GM12878 (cell line): Measurements from ENCODE around the gene ACSF3. TPM values are rescaled to one million over a fixed set of nuclear protein-coding genes. Genes with fewer than 3 reads are reported as not detected.
"Not testable (repeated sequence)": the region's sequence is repeated elsewhere in the genome, so short reads cannot be mapped to it uniquely, and the experiment has no call there.

Source experiments
- ATAC-seq: fragments of 200-7000 bp; cut with Tn5 transposase; 3 replicates; pipeline ENCODE4 v1.9.1; 2020; ENCODE audit warnings: mild to moderate bottlenecking, moderate library complexity
- BruUV-seq: library from RNA; stranded (reverse); fragments of 400-500 nt; replicated peaks from 2 replicates; lab custom pipeline; 2021; lab: Mats Ljungman, UMichigan
- CTCF ChIA-PET: fragments of 300-600 bp; sonication (Branson Sonifier 250); formaldehyde crosslinking; extraction: SDS; loops from one replicate; lab custom pipeline; 2021; ENCODE audit warnings: inconsistent platforms; lab: Yijun Ruan, JAX
- POLR2A ChIA-PET: fragments of 350-600 bp; formaldehyde crosslinking; extraction: SDS; loops from one replicate; lab custom pipeline; 2021; ENCODE audit warnings: inconsistent platforms; lab: Charles Lee
- RAD21 ChIA-PET: fragments of 300-600 bp; sonication (Branson Sonifier 250); formaldehyde crosslinking; loops from one replicate; lab custom pipeline; 2023; ENCODE audit warnings: antibody characterized with exemption; ENCODE audit not compliant: unreplicated experiment; lab: Charles Lee
- SMC1A ChIA-PET: fragments of 300-600 bp; sonication (Branson Sonifier 250); formaldehyde crosslinking; loops from one replicate; lab custom pipeline; 2023; ENCODE audit not compliant: unreplicated experiment, uncharacterized antibody; lab: Charles Lee
- DNase-seq: peaks from one replicate; pipeline ENCODE4 v3.0.0-alpha.2; 2011; ENCODE audit warnings: low read depth, low spot score
- FAIRE-seq: peaks from 3 replicates; lab custom pipeline; 2011; peaks lifted over from hg19 to GRCh38; lab: Jason Lieb, UNC
- H2AFZ ChIP-seq: 2 replicates; pipeline ENCODE4 v1.6.0; 2011; ENCODE audit warnings: low read depth, low read length, control low read depth; ENCODE audit not compliant: control insufficient read depth
- H3K27ac ChIP-seq: 2 replicates; pipeline ENCODE4 v1.5.1; 2011; ENCODE audit warnings: control low read depth; ENCODE audit not compliant: control insufficient read depth, insufficient read depth
- H3K27me3 ChIP-seq, 2 experiments: replicated peaks in 1 of 2; 2 replicates each; pipeline versions ENCODE4 v1.6.0 to v1.6.1; 2011; ENCODE audit warnings: low read length in 1 of 2; ENCODE audit not compliant: control insufficient read depth in 2 of 2, insufficient read depth in 2 of 2
- H3K36me3 ChIP-seq, 2 experiments: 2 replicates each; pipeline ENCODE4 v1.5.1; 2011; ENCODE audit warnings: low read length in 1 of 2; ENCODE audit not compliant: control insufficient read depth in 2 of 2, insufficient read depth in 2 of 2
- H3K4me1 ChIP-seq: 2 replicates; pipeline ENCODE4 v1.6.1; 2011; ENCODE audit warnings: mild to moderate bottlenecking, low read length, moderate library complexity, mixed read lengths; ENCODE audit not compliant: control insufficient read depth, insufficient read depth
- H3K4me2 ChIP-seq: 2 replicates; pipeline ENCODE4 v1.6.0; 2011; ENCODE audit warnings: control low read depth; ENCODE audit not compliant: control insufficient read depth, insufficient read depth
- H3K4me3 ChIP-seq: fragments of 200-600 bp; sonication (generic); 2 replicates; pipeline ENCODE4 v1.5.1; 2016
- H3K79me2 ChIP-seq: 2 replicates; pipeline ENCODE4 v1.6.0; 2011; ENCODE audit warnings: low read length; ENCODE audit not compliant: control insufficient read depth, insufficient read depth
- H3K9ac ChIP-seq: 2 replicates; pipeline ENCODE4 v1.8.0; 2011; ENCODE audit warnings: low read length, control low read depth, mixed read lengths; ENCODE audit not compliant: control insufficient read depth, insufficient read depth
- H3K9me3 ChIP-seq: replicated peaks from 3 replicates; pipeline ENCODE4 v1.5.1; 2011; ENCODE audit warnings: mild to moderate bottlenecking, low read length; ENCODE audit not compliant: control insufficient read depth, insufficient read depth
- H4K20me1 ChIP-seq: 2 replicates; pipeline ENCODE4 v1.6.0; 2011; ENCODE audit not compliant: control insufficient read depth, insufficient read depth
- BMI1 ChIP-seq: fragments of 450-650 bp; IDR thresholded peaks from 2 replicates; pipeline ENCODE4 v1.6.1; 2016; ENCODE audit warnings: mild to moderate bottlenecking, moderate library complexity, borderline replicate concordance
- CBX3 ChIP-seq: fragments of 200-600 bp; sonication (generic); IDR thresholded peaks from 2 replicates; pipeline ENCODE4 v1.6.1; 2016; ENCODE audit warnings: low read depth, borderline replicate concordance
- CTCF ChIP-seq, 3 experiments: IDR thresholded peaks in 2 of 3; conservative IDR thresholded peaks in 1 of 3; 2 replicates each; pipeline ENCODE4 v1.5.1; 2011; ENCODE audit warnings: low read depth in 3 of 3, low read length in 3 of 3, mild to moderate bottlenecking in 3 of 3, control low read depth in 2 of 3, moderate library complexity in 2 of 3, inconsistent platforms in 1 of 3, mixed read lengths in 1 of 3; ENCODE audit not compliant: control insufficient read depth in 2 of 3, insufficient read depth in 1 of 3; ENCODE audit errors: extremely low read depth in 1 of 3
- GABPA ChIP-seq: IDR thresholded peaks from 2 replicates; pipeline ENCODE4 v1.6.1; 2014; ENCODE audit warnings: antibody characterized with exemption, low read depth, mild to moderate bottlenecking, inconsistent platforms
- KDM1A ChIP-seq: fragments of 200-600 bp; sonication (generic); IDR thresholded peaks from 2 replicates; pipeline ENCODE4 v1.6.1; 2016; ENCODE audit warnings: borderline replicate concordance
- MYB ChIP-seq: fragments of 150-350 bp; IDR thresholded peaks from 2 replicates; pipeline ENCODE4 v1.6.1; 2014; ENCODE audit warnings: mild to moderate bottlenecking, low read depth, low read length, borderline replicate concordance
- NR2F1 ChIP-seq: fragments of 450-650 bp; conservative IDR thresholded peaks from 2 replicates; pipeline ENCODE4 v1.6.1; 2017; ENCODE audit warnings: mild to moderate bottlenecking
- USF1 ChIP-seq: IDR thresholded peaks from 2 replicates; pipeline ENCODE4 v1.6.1; 2011; ENCODE audit warnings: borderline replicate concordance, low read depth, mild to moderate bottlenecking, moderate library complexity, mixed read lengths, low read length; ENCODE audit not compliant: insufficient read depth; ENCODE audit errors: extremely low read length
- WRNIP1 ChIP-seq: IDR thresholded peaks from 2 replicates; pipeline ENCODE4 v1.6.1; 2011; ENCODE audit warnings: low read depth, low read length, improper control_type of control experiment, borderline replicate concordance
- ZBTB33 ChIP-seq: fragments of 450-650 bp; IDR thresholded peaks from 2 replicates; pipeline ENCODE4 v1.6.1; 2017; ENCODE audit warnings: mild to moderate bottlenecking
- ZNF217 ChIP-seq: fragments of 450-650 bp; IDR thresholded peaks from 2 replicates; pipeline ENCODE4 v1.6.1; 2017; ENCODE audit warnings: antibody characterized with exemption, mild to moderate bottlenecking
- WGBS: methylation state at CpG from one replicate; pipeline ENCODE4 v1.1.6; 2016; ENCODE audit warnings: low lambda C conversion rate; ENCODE audit not compliant: insufficient replicate concordance, insufficient coverage; ENCODE audit errors: missing lambda C conversion rate; 5-methylcytosine and 5-hydroxymethylcytosine counted together
- in situ Hi-C: fragments of 300-500 bp; cut with MboI; formaldehyde crosslinking; loops from 9 replicates; pipeline ENCODE4 v1.14.3; 2018; ENCODE audit warnings: mixed read lengths
- intact Hi-C: fragments of 100-400 bp; cut with micrococcal nuclease; formaldehyde crosslinking; loops from one replicate; pipeline ENCODE4 v1.14.2; 2022; ENCODE audit not compliant: unreplicated experiment
- polyA plus RNA-seq, 11 experiments: library from polyadenylated mRNA; depleted of rRNA in 4 of 11; unstranded in 6 of 11; stranded (reverse) in 5 of 11; fragments of >200 nt; fragmentation: Nextera tagmentation in 4 of 11; fragmentation: Illumina TruSeq in 1 of 11; extraction: Ambion mirVana in 4 of 11; extraction: Trizol in 1 of 11; gene quantifications; 1 replicate in 1 of 11; 2 replicates in 10 of 11; pipeline versions ENCODE4 v1.2.1 to v1.2.3, GENCODE V29; 2011 to 2016; ENCODE audit warnings: inconsistent platforms in 2 of 11, missing spikeins in 2 of 11, low read depth in 1 of 11
- total RNA-seq, 4 experiments: library from RNA; depleted of rRNA in 3 of 4; stranded (reverse); fragments of >200 nt in 3 of 4; fragmentation: Illumina TruSeq in 1 of 4; extraction: Trizol in 1 of 4; gene quantifications; 2 replicates each; pipeline versions ENCODE4 v1.2.1 to v1.2.3, GENCODE V29; 2013 to 2021

ACSF3 gene
- total and polyA plus RNA-seq, 10 of the 15 experiments (the other 5 are each of a cell fraction or from before 2014, with no cell fraction given) = 1.0 to 44.4 (median 25.8) TPM

- H3K36me3 ChIP-seq, H3K79me2 ChIP-seq, H4K20me1 ChIP-seq, H2AFZ ChIP-seq, H3K27ac ChIP-seq, CTCF ChIA-PET, in situ Hi-C loops, H3K9me3 ChIP-seq, H3K4me3 ChIP-seq, DNase-seq, H3K9ac ChIP-seq, H3K27me3 ChIP-seq, RAD21 ChIA-PET, SMC1A ChIA-PET, FAIRE-seq, ATAC-seq, H3K4me1 ChIP-seq, H3K4me2 ChIP-seq, BruUV-seq, POLR2A ChIA-PET, intact Hi-C loops: not testable (repeated sequence)
- TF ChIP-seq BMI1 (0 out of 2 replicates have a peak, but pooled peaks have one; percentile 43), ZBTB33 (0 out of 2 replicates have a peak, but pooled peaks have one; percentile 35), KDM1A (0 out of 2 replicates have a peak, but pooled peaks have one; percentile 58)
- WGBS = 92% methylated on average over 20 of the region's 20 CpGs
Measured at GRCh38 chr16:89186593-89187031, 93.0 kb downstream of the ACSF3 start.

GRCh38 chr16:89187032-89187769 is 93.5 kb downstream of the ACSF3 start:
- in situ Hi-C loops = no loop called here
- Histone ChIP-seq H3K4me3 (no peak overlapping the region), H2AFZ (no peak overlapping the region), H3K9me3 (no peaks in the 10 kb centered on the region), H3K9ac (no peak overlapping the region), H3K27me3 (no peaks in the 10 kb centered on the region), H3K4me1 (no peaks in the 10 kb centered on the region), H4K20me1 (no peaks in the 10 kb centered on the region), H3K79me2 (no peaks in the 10 kb centered on the region), H3K27ac (no peak overlapping the region), H3K4me2 (no peak overlapping the region), H3K36me3 (no peaks in the 10 kb centered on the region)
- DNase-seq = no peak
- ChIA-PET SMC1A (no interaction called here), RAD21 (no interaction called here), POLR2A (no interaction called here), CTCF (no interaction called here)
- WGBS = 48% methylated on average over 19 of the region's 19 CpGs
- BruUV-seq = no TSS peak
- peak; percentile 59 for ATAC-seq
- intact Hi-C loops = no loop called here
- FAIRE-seq = no peak
- TF ChIP-seq NR2F1 (peak; percentile 63), USF1 (no peak), WRNIP1 (peak; percentile 100), ZNF217 (peak; percentile 97), CTCF (IDR thresholded peaks at IDR 0.05 in 2 of 3, conservative IDR thresholded peaks at IDR 0.05 in 1 of 3; ENCODE audit: control insufficient read depth in 2 of 3, extremely low read depth in 1 of 3, insufficient read depth in 1 of 3, low read depth in 3 of 3, low read length in 3 of 3) (no peak), MYB (no peak), GABPA (no peak), CBX3 (no peak)
